Fibroblast of the conjunctiva (primary cell): ENCODE results near the gene ABHD6.
"Not testable (repeated sequence)": the region's sequence is repeated elsewhere in the genome, so short reads cannot be mapped to it uniquely, and the experiment has no call there.

Experiments
- DNase-seq: peaks from one replicate; pipeline ENCODE4 v3.0.0-alpha.2; 2010; ENCODE audit warnings: low read depth

ABHD6 gene

DNA sequence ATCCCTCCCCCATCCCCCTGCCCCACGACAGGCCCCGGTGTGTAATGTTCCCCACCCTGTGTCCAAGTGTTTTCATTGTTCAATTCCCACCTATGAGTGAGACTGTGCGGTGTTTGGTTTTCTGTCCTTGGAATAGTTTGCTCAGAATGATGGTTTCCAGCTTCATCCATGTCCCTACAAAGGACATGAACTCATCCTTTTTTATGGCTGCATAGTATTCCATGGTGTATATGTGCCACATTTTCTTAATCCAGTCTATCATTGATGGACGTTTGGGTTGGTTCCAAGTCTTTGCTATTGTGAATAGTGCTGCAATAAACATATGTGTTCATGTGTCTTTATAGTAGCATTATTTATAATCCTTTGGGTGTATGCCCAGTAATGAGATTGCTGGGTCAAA lies 5.3 kb downstream of the ABHD6 start:
- not testable (repeated sequence) for DNase-seq

GRCh38 chr3:58243976-58244585 lies 6.5 kb downstream of the ABHD6 start:
- DNase-seq: no peak

DNA sequence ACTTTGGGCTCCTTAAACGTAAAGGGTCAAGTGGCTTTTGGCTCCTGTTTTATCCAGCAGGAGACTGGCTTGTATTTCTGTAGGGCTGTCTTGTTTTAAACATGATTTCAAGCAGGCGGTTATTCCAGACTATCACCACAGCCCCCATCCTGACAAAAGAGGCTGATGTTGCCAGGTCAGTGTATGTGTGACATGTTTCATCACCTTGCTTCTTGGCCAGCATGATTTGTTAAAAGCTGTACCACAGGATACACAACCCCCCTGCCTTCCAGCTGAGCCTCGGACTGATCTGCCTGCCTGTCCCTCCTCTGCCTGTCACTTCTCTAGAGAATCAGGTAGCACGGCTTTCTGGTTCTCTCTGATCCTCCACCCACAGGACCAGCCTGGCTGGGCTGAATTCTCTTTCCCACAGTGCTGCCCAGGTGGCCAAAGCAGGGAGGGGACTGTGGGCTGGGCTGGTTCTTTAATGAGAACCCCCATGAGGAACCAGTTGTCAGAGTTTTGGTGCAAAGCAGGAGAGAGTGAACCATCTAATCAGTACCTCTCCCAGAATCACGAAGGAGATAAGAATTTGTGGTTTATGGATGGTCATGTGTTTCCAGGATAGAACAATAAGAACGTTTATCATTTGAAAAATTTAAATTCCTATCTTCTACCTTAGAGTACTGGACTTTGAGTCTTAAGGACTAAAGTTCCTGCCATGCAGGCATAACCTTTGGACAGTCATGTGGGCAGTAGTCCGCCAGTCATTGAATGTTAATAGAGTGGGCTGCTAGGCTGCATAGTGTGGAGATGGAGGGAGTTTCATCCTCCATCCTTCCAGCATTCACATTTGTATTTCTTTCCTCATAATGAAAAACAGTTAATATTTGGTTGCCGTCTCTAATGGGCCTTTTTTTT lies 8.8 kb downstream of the ABHD6 start:
- DNase-seq: no peak

- DNase-seq: no peak
Observed at GRCh38 chr3:58249358-58250092, 11.9 kb downstream of the ABHD6 start.

DNA sequence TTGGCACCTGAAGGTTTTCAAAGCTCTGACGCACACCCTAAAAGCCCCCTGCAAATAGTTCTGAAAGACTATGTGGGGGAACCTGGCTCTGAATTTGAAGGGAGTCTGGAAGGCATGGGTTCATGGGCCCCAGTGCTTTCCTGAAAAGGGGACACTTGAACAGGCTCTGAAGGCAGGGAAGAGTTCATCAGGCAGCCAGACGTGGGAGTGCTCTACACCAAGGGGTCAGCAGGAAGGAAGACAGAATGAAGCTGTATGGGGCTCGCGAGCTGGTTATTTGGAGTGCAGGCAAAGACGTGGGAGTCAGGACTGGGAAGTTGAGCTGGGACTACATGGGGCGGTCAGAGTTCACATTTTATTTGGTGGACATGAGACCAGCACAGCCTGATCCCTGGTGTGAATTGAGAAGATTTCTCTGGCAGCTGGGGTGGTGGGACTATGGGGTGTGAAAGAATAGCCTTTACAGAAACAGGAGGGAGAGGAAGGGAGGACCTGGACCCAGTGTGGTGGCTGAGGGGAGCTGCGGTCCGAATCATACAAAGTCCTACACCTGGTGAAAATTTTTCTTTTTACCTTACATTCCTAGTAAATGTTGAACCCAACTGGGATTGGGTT lies 12.6 kb downstream of the ABHD6 start:
- no peak for DNase-seq

DNA sequence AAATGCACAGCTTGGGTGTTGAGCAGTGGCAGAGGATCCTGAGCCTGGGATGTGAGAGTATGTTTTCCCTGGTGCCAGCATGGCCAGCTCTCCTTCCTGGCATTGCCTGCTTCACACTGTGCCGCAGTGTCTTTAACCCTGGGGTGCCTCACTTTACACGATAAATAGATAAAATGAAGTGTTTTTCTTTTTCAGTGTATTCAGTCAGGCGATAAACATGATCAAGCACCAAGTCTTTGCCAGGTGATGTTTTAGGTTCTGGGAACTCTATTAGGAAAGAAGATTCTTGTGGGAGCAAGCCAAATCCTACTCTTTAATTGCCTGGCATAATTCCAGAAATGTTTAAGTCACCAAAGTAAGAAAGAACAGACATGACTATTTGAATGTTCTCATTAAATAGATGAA lies 14.0 kb downstream of the ABHD6 start:
- no peak for DNase-seq

GRCh38 chr3:58254144-58254543 lies 16.6 kb downstream of the ABHD6 start:
- DNase-seq: no peak

DNA sequence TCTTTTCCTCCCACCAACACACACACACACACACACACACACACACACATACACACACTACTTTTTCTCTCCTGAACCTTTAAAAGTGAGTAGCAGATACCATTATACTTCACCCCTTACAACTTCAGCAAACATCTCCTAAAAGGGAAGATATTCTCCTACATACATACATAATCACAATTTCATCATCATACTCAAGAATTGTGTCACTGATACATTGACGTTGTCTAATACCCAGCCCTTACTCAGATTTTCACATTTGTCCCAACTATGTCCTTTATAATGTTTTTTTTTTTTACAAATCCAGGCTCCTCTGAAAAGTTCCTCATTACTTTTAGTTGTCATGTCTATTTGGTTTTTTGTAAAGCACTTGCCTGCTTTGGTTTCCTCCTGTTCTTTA lies 18.5 kb downstream of the ABHD6 start:
- no peak for DNase-seq

DNA sequence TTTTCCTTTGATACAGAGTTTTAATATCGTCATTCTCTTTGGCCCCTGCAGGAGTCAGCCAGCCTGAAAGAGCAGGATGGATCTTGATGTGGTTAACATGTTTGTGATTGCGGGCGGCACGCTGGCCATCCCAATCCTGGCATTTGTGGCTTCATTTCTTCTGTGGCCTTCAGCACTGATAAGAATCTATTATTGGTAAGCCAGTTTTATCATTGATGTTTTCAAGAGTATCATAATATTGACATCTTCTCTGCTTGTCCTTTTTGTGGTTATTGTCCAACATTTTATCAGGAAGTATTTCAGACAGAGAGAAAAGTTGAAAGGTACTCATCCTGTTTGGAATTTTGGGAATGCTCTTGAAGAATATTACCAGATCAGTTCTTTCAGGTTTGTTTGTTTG lies 18.9 kb downstream of the ABHD6 start:
- DNase-seq: no peak

DNA sequence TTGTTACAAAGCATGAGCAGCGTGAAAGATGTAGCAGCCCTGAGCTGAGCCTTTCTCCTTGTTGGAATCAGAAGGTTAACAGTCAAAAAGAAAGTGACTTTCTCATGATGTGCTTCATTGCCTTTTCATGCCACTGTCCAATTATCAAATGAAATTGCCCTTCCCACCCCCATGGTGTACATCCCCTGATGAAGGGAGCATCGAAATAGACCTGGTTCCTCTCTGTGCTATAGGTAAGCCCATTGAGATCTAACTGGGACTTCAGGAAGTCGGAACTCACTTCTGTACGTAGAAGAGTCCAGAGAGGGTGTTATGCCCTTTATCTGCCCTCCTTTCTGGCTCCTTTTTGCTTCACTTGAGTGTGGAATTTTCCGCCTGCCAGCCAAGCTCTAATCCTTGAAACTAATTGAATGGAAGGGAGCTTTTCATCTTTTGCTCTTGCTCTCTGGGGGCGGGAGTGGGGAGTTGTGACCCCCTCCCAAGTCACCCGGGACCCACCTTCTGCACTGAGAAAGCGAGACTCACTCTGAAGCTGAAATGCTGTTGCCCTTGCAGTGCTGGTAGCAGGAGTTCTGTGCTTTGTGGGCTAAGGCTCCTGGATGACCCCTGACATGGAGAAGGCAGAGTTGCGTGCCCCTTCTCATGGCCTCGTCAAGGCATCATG lies 20.9 kb downstream of the ABHD6 start:
- DNase-seq: no peak

- no peak for DNase-seq
Observed at GRCh38 chr3:58260261-58260731, 22.7 kb downstream of the ABHD6 start.

- no peak for DNase-seq
Observed at GRCh38 chr3:58260733-58261132, 23.1 kb downstream of the ABHD6 start.

DNA sequence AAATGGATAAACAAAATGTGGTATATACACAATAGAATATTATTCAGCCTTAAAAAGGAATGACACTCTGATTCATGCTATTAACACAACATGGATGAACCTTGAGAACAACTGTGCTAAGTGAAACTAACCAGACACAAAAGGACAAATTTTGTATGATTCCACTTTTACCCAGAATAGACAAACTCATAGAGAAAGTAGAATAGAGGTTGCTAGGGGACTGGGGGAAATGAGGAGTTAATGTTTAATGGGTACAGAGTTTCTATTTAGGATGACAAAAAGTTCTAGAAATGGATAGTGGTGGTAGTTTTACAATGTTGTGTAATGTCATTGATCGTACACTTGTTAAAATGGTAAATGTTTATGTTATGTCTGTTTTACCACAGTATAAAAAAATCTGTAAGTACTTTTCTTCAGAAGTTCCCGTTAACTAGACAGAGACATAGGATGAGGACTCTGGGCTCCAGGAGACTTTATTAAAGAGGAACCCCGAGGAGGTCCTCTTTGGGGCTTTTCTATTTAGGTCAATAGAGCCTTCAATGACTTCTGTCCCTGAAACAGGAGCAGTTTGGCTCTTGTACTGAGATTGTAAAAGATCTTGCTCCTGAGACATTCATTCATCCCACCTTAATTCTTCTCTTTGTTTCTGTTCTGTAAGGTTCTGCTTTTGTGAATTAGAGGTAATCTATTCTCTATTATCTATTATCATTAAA lies 24.5 kb downstream of the ABHD6 start:
- DNase-seq: no peak

GRCh38 chr3:58266577-58266976 lies 29.0 kb downstream of the ABHD6 start:
- DNase-seq: peak; percentile 20

GRCh38 chr3:58267543-58267942 lies 30.0 kb downstream of the ABHD6 start:
- not testable (repeated sequence) for DNase-seq

GRCh38 chr3:58269356-58269755 lies 31.8 kb downstream of the ABHD6 start:
- no peak for DNase-seq

- DNase-seq: no peak
Observed at GRCh38 chr3:58270485-58270884, 32.9 kb downstream of the ABHD6 start.

GRCh38 chr3:58271901-58272501 lies 34.4 kb downstream of the ABHD6 start:
- DNase-seq: peak; percentile 82

GRCh38 chr3:58272891-58273290 lies 35.3 kb downstream of the ABHD6 start:
- no peak for DNase-seq

DNA sequence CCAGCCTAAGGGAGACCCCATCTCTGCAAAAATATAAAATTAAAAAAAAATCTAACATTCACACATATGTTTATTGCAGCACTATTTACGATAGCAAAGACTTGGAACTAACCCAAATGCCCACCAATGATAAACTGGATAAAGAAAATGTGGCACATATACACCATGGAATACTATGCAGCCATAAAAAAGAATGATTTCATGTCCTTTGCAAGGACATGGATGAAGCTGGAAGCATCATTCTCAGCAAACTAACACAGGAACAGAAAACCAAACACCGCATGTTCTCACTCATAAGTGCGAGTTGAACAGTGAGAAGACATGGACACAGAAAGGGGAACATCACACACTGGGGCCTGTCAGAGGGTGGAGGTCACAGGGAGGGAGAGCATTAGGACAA lies 35.8 kb downstream of the ABHD6 start:
- not testable (repeated sequence) for DNase-seq
